ENCODE measurements around the gene CDH23.

CDH23 gene

DNA sequence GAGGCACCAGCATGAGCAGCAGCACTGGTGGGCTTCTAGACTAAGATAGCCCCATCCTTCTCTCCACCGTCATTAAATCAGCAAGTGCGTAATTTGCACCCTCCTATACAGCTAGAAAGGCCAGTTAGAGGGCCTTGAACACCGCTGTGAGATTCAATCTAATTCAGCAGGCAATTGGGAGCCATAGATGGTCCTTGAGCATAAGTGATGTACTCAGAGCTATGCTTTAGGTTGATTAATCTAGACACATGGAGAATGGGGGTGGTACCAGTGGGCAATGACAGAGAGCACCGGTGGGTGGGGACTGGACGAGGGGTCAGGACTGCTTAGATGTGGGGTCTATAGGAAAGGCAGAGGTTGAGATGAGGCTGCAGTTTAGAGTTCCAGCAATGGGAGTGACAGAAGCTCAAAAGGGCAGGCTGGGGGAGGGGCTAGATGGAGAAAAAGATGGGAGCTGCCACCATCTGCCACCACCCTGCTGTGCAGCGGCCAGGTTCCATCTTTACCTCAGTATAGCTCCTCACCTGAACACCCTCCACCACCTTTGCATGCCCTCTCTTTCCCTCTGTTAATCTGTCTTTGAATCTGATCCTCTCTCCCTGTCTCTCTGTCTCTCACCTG is 235.6 kb downstream of the CDH23 start (continued):
- TF ChIP-seq, protein P1, sequence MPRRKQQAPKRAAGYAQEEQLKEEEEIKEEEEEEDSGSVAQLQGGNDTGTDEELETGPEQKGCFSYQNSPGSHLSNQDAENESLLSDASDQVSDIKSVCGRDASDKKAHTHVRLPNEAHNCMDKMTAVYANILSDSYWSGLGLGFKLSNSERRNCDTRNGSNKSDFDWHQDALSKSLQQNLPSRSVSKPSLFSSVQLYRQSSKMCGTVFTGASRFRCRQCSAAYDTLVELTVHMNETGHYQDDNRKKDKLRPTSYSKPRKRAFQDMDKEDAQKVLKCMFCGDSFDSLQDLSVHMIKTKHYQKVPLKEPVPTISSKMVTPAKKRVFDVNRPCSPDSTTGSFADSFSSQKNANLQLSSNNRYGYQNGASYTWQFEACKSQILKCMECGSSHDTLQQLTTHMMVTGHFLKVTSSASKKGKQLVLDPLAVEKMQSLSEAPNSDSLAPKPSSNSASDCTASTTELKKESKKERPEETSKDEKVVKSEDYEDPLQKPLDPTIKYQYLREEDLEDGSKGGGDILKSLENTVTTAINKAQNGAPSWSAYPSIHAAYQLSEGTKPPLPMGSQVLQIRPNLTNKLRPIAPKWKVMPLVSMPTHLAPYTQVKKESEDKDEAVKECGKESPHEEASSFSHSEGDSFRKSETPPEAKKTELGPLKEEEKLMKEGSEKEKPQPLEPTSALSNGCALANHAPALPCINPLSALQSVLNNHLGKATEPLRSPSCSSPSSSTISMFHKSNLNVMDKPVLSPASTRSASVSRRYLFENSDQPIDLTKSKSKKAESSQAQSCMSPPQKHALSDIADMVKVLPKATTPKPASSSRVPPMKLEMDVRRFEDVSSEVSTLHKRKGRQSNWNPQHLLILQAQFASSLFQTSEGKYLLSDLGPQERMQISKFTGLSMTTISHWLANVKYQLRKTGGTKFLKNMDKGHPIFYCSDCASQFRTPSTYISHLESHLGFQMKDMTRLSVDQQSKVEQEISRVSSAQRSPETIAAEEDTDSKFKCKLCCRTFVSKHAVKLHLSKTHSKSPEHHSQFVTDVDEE (CRISPR knock-in tag; IDR thresholded peaks at IDR 0.05): no peak
- TF ChIP-seq ARNTL (CRISPR knock-in tag; IDR thresholded peaks at IDR 0.05; ENCODE audit: borderline replicate concordance, low read depth): no peak
- TF ChIP-seq ISL1 (CRISPR knock-in tag; IDR thresholded peaks at IDR 0.05): no peak
- TF ChIP-seq GLIS3 (CRISPR knock-in tag; IDR thresholded peaks at IDR 0.05): no peak
- TF ChIP-seq, protein P2, sequence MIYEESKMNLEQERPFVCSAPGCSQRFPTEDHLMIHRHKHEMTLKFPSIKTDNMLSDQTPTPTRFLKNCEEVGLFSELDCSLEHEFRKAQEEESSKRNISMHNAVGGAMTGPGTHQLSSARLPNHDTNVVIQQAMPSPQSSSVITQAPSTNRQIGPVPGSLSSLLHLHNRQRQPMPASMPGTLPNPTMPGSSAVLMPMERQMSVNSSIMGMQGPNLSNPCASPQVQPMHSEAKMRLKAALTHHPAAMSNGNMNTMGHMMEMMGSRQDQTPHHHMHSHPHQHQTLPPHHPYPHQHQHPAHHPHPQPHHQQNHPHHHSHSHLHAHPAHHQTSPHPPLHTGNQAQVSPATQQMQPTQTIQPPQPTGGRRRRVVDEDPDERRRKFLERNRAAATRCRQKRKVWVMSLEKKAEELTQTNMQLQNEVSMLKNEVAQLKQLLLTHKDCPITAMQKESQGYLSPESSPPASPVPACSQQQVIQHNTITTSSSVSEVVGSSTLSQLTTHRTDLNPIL (CRISPR knock-in tag; IDR thresholded peaks at IDR 0.05; ENCODE audit: low read depth): no peak
- TF ChIP-seq OSR1 (CRISPR knock-in tag; IDR thresholded peaks at IDR 0.05): no peak

GRCh38 chr10:71632896-71633600 is 236.3 kb downstream of the CDH23 start:
- TF ChIP-seq ZNF70 (CRISPR knock-in tag; IDR thresholded peaks at IDR 0.05) (no peak), ISL1 (CRISPR knock-in tag; IDR thresholded peaks at IDR 0.05) (no peak), ZNF565 (CRISPR knock-in tag; conservative IDR thresholded peaks at IDR 0.05; ENCODE audit: low read depth) (no peak), CSRNP3 (CRISPR knock-in tag; IDR thresholded peaks at IDR 0.05) (no peak), ZFP3 (CRISPR knock-in tag; IDR thresholded peaks at IDR 0.05) (no peak), CSDC2 (CRISPR knock-in tag; IDR thresholded peaks at IDR 0.05) (no peak), PPARA (CRISPR knock-in tag; IDR thresholded peaks at IDR 0.05; ENCODE audit: borderline replicate concordance) (no peak), BACH2 (CRISPR knock-in tag; IDR thresholded peaks at IDR 0.05; ENCODE audit: borderline replicate concordance) (no peak), OSR1 (CRISPR knock-in tag; IDR thresholded peaks at IDR 0.05) (no peak), ZNF8 (CRISPR knock-in tag; IDR thresholded peaks at IDR 0.05) (no peak), GLIS3 (CRISPR knock-in tag; IDR thresholded peaks at IDR 0.05) (no peak), ZC3H10 (CRISPR knock-in tag; IDR thresholded peaks at IDR 0.05) (no peak), PATZ1 (CRISPR knock-in tag; IDR thresholded peaks at IDR 0.05; ENCODE audit: borderline replicate concordance) (no peak), ARNTL (CRISPR knock-in tag; IDR thresholded peaks at IDR 0.05; ENCODE audit: borderline replicate concordance, low read depth) (no peak)
- TF ChIP-seq, protein P2 (CRISPR knock-in tag; IDR thresholded peaks at IDR 0.05; ENCODE audit: low read depth): no peak
- TF ChIP-seq, protein P1 (CRISPR knock-in tag; IDR thresholded peaks at IDR 0.05): no peak
- no peak for ATAC-seq
